SU-DHL-6 (cell line): ENCODE results near the gene TRIB2.

Source experiments
- CTCF ChIP-seq: fragments of 200-600 bp; sonication (generic); IDR thresholded peaks from one replicate; pipeline ENCODE4 v1.5.1; 2017; ENCODE audit warnings: antibody characterized with exemption, mild to moderate bottlenecking, low read length, moderate library complexity; ENCODE audit not compliant: insufficient read depth, poor library complexity, severe bottlenecking
- EZH2phosphoT487 ChIP-seq: fragments of 200-600 bp; sonication (generic), shearing (Covaris generic); conservative IDR thresholded peaks from 2 replicates; pipeline ENCODE4 v1.6.1; 2018; ENCODE audit warnings: mild to moderate bottlenecking, antibody characterized with exemption, low read length, moderate library complexity, mixed read lengths

DNA sequence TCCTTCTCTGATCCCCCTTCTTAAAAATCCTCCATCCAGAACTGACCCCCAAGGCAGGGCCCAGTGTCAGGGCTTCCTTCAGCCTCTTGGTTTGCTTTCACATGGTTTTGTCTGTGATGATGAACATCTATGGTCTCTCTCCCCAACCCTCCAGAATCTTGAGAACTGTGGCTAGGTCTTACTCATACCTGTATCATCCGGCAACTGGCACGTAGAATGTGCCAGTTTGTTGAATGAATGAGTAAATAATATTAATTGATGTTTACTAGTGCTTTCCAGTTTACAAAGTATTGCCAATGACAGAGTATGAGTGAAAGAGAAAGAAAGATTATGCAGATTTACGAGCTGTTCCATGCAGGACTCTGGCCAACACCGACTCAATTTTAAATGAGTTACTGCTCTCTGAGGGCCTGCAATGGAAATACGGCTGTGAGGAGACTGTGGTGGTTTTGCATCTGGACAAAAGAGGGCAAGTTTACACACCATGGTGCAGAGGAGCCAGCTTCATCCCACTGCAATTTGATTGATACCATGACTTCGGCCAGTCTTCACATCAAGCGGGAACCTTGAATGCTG, 29.9 kb upstream of the TRIB2 start:
- TF ChIP-seq CTCF: no peak
- TF ChIP-seq EZH2phosphoT487: no peak
